Adrenal gland (tissue), 5 donors: Measurements from ENCODE around the gene TCF4.

ENCODE experiments used
- POLR2A ChIP-seq, 2 donors: fragments of 450-650 bp; IDR thresholded peaks; one replicate each; pipeline ENCODE4 v1.6.1; 2017; ENCODE audit warnings: antibody characterized with exemption in 2 of 2, mild to moderate bottlenecking in 2 of 2, moderate library complexity in 1 of 2
- TF ChIP-seq, protein P1 (sequence below), 6 experiments: fragments of 450-650 bp in 4 of 6; fragments of 200-600 bp in 2 of 6; sonication (generic) in 1 of 6; IDR thresholded peaks; 1 replicate in 5 of 6; 2 replicates in 1 of 6; pipeline versions ENCODE4 v1.5.1 to v1.8.0; 2016 to 2021; ENCODE audit warnings: antibody characterized with exemption in 6 of 6, mild to moderate bottlenecking in 2 of 6, moderate library complexity in 1 of 6
- donor health status: DM: no; HTN: no; CAD: no.

DNA sequence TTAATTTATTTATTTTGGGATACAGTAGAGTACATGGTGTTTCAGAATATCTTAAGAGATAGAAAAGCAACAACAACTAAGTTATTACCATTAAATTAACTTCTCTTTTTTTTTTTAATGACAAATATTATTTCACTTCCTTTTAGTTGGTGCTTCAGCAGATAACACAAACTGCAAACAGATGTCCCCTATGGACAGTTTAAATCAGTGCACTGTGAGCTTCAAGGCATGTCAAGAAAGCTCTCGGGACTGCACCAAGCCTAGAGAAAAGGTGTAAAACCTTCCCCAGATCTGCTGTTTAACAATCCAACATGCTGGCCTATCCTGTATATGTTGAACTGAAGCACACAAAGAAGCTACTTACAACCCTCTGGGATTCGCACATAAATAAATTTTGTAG lies 122.7 kb downstream of the TCF4 start:
- TF ChIP-seq, protein P1, sequence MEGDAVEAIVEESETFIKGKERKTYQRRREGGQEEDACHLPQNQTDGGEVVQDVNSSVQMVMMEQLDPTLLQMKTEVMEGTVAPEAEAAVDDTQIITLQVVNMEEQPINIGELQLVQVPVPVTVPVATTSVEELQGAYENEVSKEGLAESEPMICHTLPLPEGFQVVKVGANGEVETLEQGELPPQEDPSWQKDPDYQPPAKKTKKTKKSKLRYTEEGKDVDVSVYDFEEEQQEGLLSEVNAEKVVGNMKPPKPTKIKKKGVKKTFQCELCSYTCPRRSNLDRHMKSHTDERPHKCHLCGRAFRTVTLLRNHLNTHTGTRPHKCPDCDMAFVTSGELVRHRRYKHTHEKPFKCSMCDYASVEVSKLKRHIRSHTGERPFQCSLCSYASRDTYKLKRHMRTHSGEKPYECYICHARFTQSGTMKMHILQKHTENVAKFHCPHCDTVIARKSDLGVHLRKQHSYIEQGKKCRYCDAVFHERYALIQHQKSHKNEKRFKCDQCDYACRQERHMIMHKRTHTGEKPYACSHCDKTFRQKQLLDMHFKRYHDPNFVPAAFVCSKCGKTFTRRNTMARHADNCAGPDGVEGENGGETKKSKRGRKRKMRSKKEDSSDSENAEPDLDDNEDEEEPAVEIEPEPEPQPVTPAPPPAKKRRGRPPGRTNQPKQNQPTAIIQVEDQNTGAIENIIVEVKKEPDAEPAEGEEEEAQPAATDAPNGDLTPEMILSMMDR (IDR thresholded peaks at IDR 0.05) = peak in 1 of 6 experiments; percentile 6
- TF ChIP-seq POLR2A (IDR thresholded peaks at IDR 0.05) = no peak
